Measurements from ENCODE around the gene KIRREL3.

KIRREL3 gene

DNA sequence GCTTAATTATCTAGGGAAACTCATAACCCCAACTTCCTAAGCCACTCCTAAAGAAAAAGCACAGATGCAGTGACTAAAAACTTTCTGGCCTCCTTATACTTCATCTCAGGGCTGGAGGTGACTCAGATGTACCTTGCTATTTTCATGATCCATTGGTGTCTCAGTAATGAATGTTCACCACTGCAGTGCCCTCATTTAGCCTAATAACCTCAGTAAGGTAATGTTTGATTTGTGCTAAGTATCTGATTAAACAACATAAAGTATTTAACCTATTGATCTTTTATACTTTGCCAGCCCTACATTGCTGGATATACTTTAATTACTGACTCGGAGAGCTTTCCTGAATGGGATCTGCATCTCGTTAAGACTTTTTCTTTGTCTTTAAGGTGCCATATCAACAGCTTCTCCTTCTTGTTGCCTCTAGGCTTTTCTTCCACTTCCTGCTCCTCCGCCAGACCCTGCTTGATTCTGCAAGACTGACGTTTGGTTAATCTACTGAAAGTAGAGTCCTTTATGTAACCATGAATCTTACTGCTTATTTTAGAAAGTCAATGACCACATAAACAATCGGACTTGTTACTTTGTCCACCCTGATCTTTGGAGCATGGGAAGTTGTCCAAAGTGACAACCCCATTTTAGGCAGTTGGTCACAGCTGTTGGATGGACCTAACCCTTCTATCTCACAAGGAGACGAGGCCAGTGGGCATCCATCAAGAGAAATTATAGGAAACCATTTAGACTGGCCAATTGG, 342.1 kb downstream of the KIRREL3 start:
- TF ChIP-seq, protein P1, sequence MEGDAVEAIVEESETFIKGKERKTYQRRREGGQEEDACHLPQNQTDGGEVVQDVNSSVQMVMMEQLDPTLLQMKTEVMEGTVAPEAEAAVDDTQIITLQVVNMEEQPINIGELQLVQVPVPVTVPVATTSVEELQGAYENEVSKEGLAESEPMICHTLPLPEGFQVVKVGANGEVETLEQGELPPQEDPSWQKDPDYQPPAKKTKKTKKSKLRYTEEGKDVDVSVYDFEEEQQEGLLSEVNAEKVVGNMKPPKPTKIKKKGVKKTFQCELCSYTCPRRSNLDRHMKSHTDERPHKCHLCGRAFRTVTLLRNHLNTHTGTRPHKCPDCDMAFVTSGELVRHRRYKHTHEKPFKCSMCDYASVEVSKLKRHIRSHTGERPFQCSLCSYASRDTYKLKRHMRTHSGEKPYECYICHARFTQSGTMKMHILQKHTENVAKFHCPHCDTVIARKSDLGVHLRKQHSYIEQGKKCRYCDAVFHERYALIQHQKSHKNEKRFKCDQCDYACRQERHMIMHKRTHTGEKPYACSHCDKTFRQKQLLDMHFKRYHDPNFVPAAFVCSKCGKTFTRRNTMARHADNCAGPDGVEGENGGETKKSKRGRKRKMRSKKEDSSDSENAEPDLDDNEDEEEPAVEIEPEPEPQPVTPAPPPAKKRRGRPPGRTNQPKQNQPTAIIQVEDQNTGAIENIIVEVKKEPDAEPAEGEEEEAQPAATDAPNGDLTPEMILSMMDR (conservative IDR thresholded peaks at IDR 0.05), result no peak
- TF ChIP-seq ZFX (IDR thresholded peaks at IDR 0.05), result no peak
- H3K27ac ChIP-seq, result no peak overlapping the region

DNA sequence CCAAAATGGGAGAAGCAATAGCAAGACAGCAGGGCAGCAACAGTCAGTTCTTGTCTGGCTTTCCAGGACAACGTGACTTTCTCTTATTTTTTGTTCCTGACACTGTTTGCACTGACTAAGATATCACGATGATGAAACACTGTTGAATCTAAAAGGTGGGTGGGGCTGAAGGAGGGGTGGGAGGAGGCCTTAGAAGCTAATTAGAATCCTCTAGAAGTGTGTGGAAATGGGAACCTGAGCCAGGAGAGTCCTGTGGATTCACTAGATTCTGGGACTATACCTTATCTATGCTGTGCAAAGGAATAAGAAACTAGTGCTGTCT, 344.8 kb downstream of the KIRREL3 start:
- no peak overlapping the region; the same call in 1 of the 2 replicates for H3K27ac ChIP-seq

DNA sequence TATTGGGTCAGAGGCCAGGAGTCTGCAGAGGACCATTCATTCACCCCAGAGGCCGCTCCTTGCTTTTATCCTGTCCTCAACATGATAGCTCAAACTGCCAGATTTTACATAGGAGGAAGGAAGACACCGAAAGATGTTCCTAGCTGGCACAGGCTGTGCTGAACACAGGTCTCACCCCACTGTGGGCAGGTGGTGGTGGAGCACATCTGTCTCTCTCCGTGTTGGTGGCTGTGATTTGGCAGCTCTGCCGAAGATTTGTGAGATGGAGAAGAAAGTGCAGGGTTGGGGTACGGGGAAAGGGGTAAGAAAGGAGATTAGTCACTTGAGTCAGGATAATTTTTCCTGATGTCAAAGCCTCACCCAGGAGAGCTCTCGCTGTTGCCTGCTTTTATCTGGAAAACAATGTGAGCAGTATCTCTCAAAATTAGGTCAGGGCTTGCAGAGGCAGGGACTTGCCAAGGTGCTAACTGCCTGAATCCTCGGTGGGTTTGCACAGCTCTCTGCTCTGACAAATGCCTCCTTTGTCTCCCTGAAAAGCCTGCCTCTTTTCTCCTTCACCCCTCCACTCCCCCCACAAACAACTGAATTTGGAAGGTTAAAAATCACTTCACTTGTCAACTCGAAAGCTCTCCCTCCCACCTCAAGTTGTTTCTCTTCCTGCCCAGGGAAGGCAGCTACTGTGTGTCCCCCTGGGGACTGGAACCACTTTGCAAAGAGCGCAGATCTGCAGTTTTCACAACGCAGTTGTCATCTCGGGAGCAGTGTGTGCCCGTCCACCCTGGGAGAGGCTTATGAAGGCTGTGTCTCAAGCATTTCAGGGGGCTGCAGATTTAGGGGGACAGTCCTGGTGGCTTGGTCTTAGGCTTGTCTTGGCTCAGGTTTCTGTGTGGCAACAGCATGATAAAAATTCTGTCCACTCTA, 345.4 kb downstream of the KIRREL3 start:
- H3K27ac ChIP-seq, result no peak overlapping the region; the same call in 1 of the 2 replicates
- no peak for TF ChIP-seq ZFX (IDR thresholded peaks at IDR 0.05)
- TF ChIP-seq, protein P1 (conservative IDR thresholded peaks at IDR 0.05), result no peak

More for the DNA sequence above, 344.8 kb downstream of the KIRREL3 start:
- TF ChIP-seq, protein P1 (conservative IDR thresholded peaks at IDR 0.05), result no peak
- no peak for TF ChIP-seq ZFX (IDR thresholded peaks at IDR 0.05)

DNA sequence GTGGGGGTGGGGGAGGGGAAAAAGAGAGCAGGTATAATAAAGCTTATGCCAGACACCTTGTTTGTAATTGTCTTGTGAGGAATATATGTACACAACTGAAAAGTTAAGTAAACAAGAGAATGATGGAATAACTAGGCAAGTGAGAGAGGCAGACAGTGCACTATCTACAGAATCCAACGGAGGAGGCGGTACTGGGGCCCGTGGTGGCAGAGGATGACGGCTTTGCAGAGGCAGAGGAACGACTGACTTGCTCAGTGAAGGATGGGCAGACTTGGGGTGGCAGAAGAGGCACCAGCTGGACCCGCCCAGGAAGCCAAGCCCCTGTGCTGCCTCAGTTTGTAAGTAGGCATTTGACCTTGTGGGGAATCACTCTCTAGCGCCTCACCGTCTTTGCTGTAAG, 347.5 kb downstream of the KIRREL3 start:
- no peak overlapping the region for H3K27ac ChIP-seq
- TF ChIP-seq ZFX (IDR thresholded peaks at IDR 0.05), result no peak

DNA sequence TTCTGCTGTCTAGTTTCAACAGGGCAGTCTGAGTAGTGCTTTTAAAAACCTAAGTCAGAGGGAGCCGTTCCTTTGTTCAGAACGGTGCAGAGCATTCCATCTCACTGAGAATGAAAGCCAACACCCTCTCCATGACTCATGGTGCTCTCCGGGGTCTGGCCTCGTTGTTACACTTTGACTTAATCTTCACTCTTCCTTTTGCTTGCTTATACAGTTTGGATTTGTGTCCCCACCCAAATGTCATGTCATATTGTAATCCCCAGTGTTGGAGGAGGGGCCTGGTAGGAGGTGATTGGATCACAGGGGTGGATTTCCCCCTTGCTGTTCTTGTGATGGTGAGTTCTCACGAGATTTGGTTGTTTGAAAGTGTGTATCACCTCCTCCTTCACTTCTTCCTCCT, 352.8 kb downstream of the KIRREL3 start:
- TF ChIP-seq, protein P1 (conservative IDR thresholded peaks at IDR 0.05), result no peak
- TF ChIP-seq ZFX (IDR thresholded peaks at IDR 0.05), result no peak
- H3K27ac ChIP-seq, result no peak overlapping the region

DNA sequence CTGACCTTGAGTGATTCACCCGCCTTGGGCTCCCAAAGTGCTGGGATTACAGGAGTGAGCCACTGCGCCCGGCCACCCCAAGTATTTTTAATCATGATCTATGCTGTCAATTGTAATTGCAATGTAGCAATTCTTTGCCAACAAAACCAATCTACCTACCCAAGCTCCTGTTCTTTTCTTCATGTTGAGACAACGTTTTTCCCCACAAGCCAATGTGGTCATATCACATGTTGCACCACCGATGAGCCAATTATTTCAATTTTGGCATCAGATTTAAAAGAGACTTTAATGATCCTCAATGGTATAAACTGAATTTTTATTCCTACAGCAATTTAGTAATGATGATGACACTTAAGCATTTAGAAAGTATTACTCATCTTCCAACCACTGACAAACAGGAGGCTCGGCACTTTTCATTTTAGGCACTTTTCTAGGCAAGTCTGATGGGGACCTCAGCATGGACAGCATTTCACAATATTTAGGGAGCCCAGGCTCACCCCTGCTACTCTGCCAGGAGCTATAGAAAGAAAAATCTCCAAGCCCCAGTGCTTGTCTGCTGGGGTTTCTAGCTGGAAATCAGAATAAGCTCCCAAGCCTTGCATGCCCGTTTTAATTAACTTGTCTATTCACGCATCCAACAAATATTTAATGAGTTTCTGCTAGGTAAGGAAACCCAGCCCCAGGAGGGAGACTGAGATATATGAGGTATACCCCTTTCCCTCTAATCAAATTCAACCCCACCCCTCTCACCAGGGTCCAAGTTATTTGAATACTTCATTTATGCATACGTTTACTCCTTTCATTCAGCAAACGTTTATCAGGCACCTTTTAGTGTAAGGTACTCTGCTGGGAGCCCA, 353.6 kb downstream of the KIRREL3 start:
- no peak overlapping the region for H3K27ac ChIP-seq
- no peak for TF ChIP-seq ZFX (IDR thresholded peaks at IDR 0.05)
- TF ChIP-seq, protein P1 (conservative IDR thresholded peaks at IDR 0.05), result no peak

DNA sequence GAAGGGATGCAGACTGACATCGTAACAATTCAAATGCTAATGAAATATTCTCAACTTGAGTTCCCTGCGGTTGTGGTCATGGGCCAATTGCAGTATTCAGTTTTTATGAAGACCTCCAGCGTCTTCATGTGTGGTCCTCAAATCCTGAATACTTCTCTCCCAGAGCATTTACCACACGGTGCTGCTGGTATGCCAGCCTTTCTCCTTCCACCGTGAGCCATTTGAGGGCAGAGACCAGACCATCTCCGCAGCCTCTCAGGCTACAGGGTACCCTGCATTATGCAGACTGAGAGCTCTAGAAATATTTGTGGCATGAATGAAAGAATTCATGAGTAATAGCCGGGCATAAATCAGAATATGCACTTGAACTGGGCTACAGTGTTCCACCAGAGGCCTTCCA, 355.4 kb downstream of the KIRREL3 start:
- TF ChIP-seq, protein P1 (conservative IDR thresholded peaks at IDR 0.05), result no peak
- no peak for TF ChIP-seq ZFX (IDR thresholded peaks at IDR 0.05)
- no peak overlapping the region for H3K27ac ChIP-seq
